NCI-H146 treated with DMSO at 0.1 percent for 48 hours (cell line): ENCODE measurements around the gene SCPEP1.
A peak's percentile ranks its signal among the peaks of the same experiment; 100 is the strongest.
"Not testable (repeated sequence)": the region's sequence is repeated elsewhere in the genome, so short reads cannot be mapped to it uniquely, and the experiment has no call there.

Experiments
- DNase-seq: peaks from one replicate; lab custom pipeline; 2025; ENCODE audit not compliant: unreplicated experiment; lab: John Stamatoyannopoulos, UW

The SCPEP1 gene

GRCh38 chr17:56965241-56965640 lies 12.7 kb upstream of the SCPEP1 start:
- not testable (repeated sequence) for DNase-seq

GRCh38 chr17:56965681-56966080 lies 12.2 kb upstream of the SCPEP1 start:
- DNase-seq = not testable (repeated sequence)

GRCh38 chr17:56966338-56966737 lies 11.6 kb upstream of the SCPEP1 start:
- peak; percentile 64 for DNase-seq

- DNase-seq = no peak
Observed at GRCh38 chr17:56970974-56971373, 7.0 kb upstream of the SCPEP1 start.

GRCh38 chr17:56972111-56972730 lies 5.7 kb upstream of the SCPEP1 start:
- DNase-seq = no peak

- no peak for DNase-seq
Observed at GRCh38 chr17:56973520-56973919, 4.4 kb upstream of the SCPEP1 start.

- DNase-seq = no peak
Observed at GRCh38 chr17:56974055-56974454, 3.9 kb upstream of the SCPEP1 start.

GRCh38 chr17:56975656-56976055 lies 2.3 kb upstream of the SCPEP1 start:
- DNase-seq = no peak

GRCh38 chr17:56976941-56977608 lies 856 bp upstream of the SCPEP1 start:
- DNase-seq = no peak

GRCh38 chr17:56978441-56979090 lies 635 bp downstream of the SCPEP1 start:
- DNase-seq = no peak

- no peak for DNase-seq
Observed at GRCh38 chr17:56979091-56979480, 1.2 kb downstream of the SCPEP1 start.

- not testable (repeated sequence) for DNase-seq
Observed at GRCh38 chr17:56980526-56980925, 2.6 kb downstream of the SCPEP1 start.

- no peak for DNase-seq
Observed at GRCh38 chr17:56982312-56982711, 4.4 kb downstream of the SCPEP1 start.

GRCh38 chr17:56983366-56983765 lies 5.4 kb downstream of the SCPEP1 start:
- no peak for DNase-seq

GRCh38 chr17:56985371-56986162 lies 7.6 kb downstream of the SCPEP1 start:
- DNase-seq = no peak

GRCh38 chr17:56987283-56987834 lies 9.4 kb downstream of the SCPEP1 start:
- DNase-seq = no peak

GRCh38 chr17:56988901-56989572 lies 11.1 kb downstream of the SCPEP1 start:
- no peak for DNase-seq

GRCh38 chr17:56992364-56992763 lies 14.4 kb downstream of the SCPEP1 start:
- no peak for DNase-seq

- no peak for DNase-seq
Observed at GRCh38 chr17:56994009-56994792, 16.3 kb downstream of the SCPEP1 start.

- no peak for DNase-seq
Observed at GRCh38 chr17:56995766-56996165, 17.8 kb downstream of the SCPEP1 start.
